Endothelial cell of umbilical vein (primary cell): ENCODE measurements around the gene C11orf21. TPM values are rescaled to one million over a fixed set of nuclear protein-coding genes. Genes with fewer than 3 reads are reported as not detected.

Experiments
- BruUV-seq: library from RNA; stranded (reverse); fragments of 400-500 nt; replicated peaks from 2 replicates; lab custom pipeline; 2021; lab: Mats Ljungman, UMichigan
- CTCF ChIA-PET: fragments of 300-600, 350-600 bp; sonication (Branson Sonifier 250); formaldehyde crosslinking; loops from one replicate; lab custom pipeline; 2021; ENCODE audit warnings: antibody characterized with exemption, inconsistent platforms; lab: Charles Lee
- POLR2A ChIA-PET: fragments of 300-600, 350-600 bp; sonication (Branson Sonifier 250); formaldehyde crosslinking; loops from one replicate; lab custom pipeline; 2021; ENCODE audit warnings: antibody characterized with exemption, inconsistent platforms; lab: Charles Lee
- DNase-seq: peaks from one replicate; pipeline ENCODE4 v3.0.0-alpha.2; 2011; ENCODE audit warnings: low read depth, low spot score
- FAIRE-seq: peaks from 2 replicates; lab custom pipeline; 2011; peaks lifted over from hg19 to GRCh38; lab: Jason Lieb, UNC
- H2AFZ ChIP-seq: 2 replicates; pipeline ENCODE4 v1.6.0; 2012; ENCODE audit warnings: low read depth, low read length, control low read depth, inconsistent platforms
- H3K27ac ChIP-seq: 2 replicates; pipeline ENCODE4 v1.5.1; 2011; ENCODE audit warnings: low read depth, mild to moderate bottlenecking, control low read depth, low read length, moderate library complexity; ENCODE audit not compliant: insufficient read depth
- H3K27me3 ChIP-seq, 2 experiments: 2 replicates each; pipeline versions ENCODE4 v1.6.0 to v1.6.1; 2011; ENCODE audit warnings: low read length in 2 of 2, mixed read lengths in 1 of 2; ENCODE audit not compliant: control insufficient read depth in 2 of 2, insufficient read depth in 2 of 2
- H3K36me3 ChIP-seq, 2 experiments: 2 replicates in 1 of 2; 3 replicates in 1 of 2; pipeline ENCODE4 v1.5.1; 2011; ENCODE audit warnings: low read length in 2 of 2, mild to moderate bottlenecking in 1 of 2, moderate library complexity in 1 of 2; ENCODE audit not compliant: control insufficient read depth in 2 of 2, insufficient read depth in 2 of 2; ENCODE audit errors: extremely low read depth in 1 of 2
- H3K4me1 ChIP-seq: 3 replicates; pipeline ENCODE4 v1.5.1; 2011; ENCODE audit warnings: mild to moderate bottlenecking, low read length; ENCODE audit not compliant: control insufficient read depth, insufficient read depth; ENCODE audit errors: extremely low read depth
- H3K4me2 ChIP-seq: 2 replicates; pipeline ENCODE4 v1.6.1; 2011; ENCODE audit warnings: low read length, control low read depth, mixed read lengths; ENCODE audit not compliant: insufficient read depth
- H3K4me3 ChIP-seq, 3 experiments: fragments of 200-600 bp in 1 of 3; sonication (generic), shearing (Covaris generic) in 1 of 3; replicated peaks in 1 of 3; 2 replicates each; pipeline ENCODE4 v1.5.1; 2011 to 2016; ENCODE audit warnings: control low read depth in 3 of 3, low read length in 3 of 3, mild to moderate bottlenecking in 2 of 3, inconsistent platforms in 1 of 3, low read depth in 1 of 3, moderate library complexity in 1 of 3; ENCODE audit not compliant: insufficient read depth in 1 of 3
- H3K79me2 ChIP-seq: 2 replicates; pipeline ENCODE4 v1.6.0; 2012; ENCODE audit warnings: low read length, inconsistent platforms; ENCODE audit not compliant: control insufficient read depth, insufficient read depth
- H3K9ac ChIP-seq: replicated peaks from 2 replicates; pipeline ENCODE3; 2011; ENCODE audit warnings: low read length, control low read depth; ENCODE audit not compliant: insufficient read depth; ENCODE audit errors: extremely low read depth
- H3K9me1 ChIP-seq: replicated peaks from 3 replicates; pipeline ENCODE4 v1.6.0; 2011; ENCODE audit warnings: mild to moderate bottlenecking, low read length; ENCODE audit not compliant: control insufficient read depth, insufficient read depth; ENCODE audit errors: extremely low read depth
- H3K9me3 ChIP-seq: replicated peaks from 2 replicates; pipeline ENCODE4 v1.5.1; 2012; ENCODE audit warnings: low read length, inconsistent platforms; ENCODE audit not compliant: control insufficient read depth, insufficient read depth
- H4K20me1 ChIP-seq: replicated peaks from 2 replicates; pipeline ENCODE3; 2011; ENCODE audit warnings: mild to moderate bottlenecking, low read length; ENCODE audit not compliant: control insufficient read depth, insufficient read depth; ENCODE audit errors: extremely low read depth
- EZH2 ChIP-seq: IDR thresholded peaks from 2 replicates; pipeline ENCODE4 v1.6.1; 2012; ENCODE audit warnings: borderline replicate concordance, low read depth, mild to moderate bottlenecking, moderate library complexity, low read length, inconsistent platforms; ENCODE audit not compliant: severe bottlenecking
- FOS ChIP-seq: IDR thresholded peaks from 2 replicates; pipeline ENCODE4 v1.6.1; 2011; ENCODE audit warnings: mild to moderate bottlenecking, low read length, moderate library complexity, borderline replicate concordance; ENCODE audit not compliant: insufficient read depth
- GATA2 ChIP-seq: IDR thresholded peaks from 2 replicates; pipeline ENCODE4 v1.7.0; 2011; ENCODE audit warnings: low read depth, mild to moderate bottlenecking, moderate library complexity, mixed read lengths, low read length; ENCODE audit not compliant: insufficient read length, insufficient read depth
- JUN ChIP-seq: IDR thresholded peaks from 2 replicates; pipeline ENCODE4 v1.6.1; 2011; ENCODE audit warnings: borderline replicate concordance, low read depth; ENCODE audit not compliant: insufficient read length, insufficient read depth
- MYC ChIP-seq: IDR thresholded peaks from one replicate; pipeline ENCODE4 v1.6.1; 2011; ENCODE audit warnings: mild to moderate bottlenecking, low read depth, low read length
- POLR2A ChIP-seq: IDR thresholded peaks from 2 replicates; pipeline ENCODE4 v1.6.1; 2012; ENCODE audit warnings: low read depth, mild to moderate bottlenecking, control low read depth, low read length
- POLR2AphosphoS5 ChIP-seq: IDR thresholded peaks from 2 replicates; pipeline ENCODE4 v1.6.1; 2012; ENCODE audit warnings: low read depth, mild to moderate bottlenecking, control low read depth, low read length, moderate library complexity; ENCODE audit not compliant: insufficient read depth
- dilution Hi-C: fragments of 300-500 bp; cut with MboI; formaldehyde crosslinking; loops from one replicate; pipeline ENCODE4 v1.15.0; 2019; ENCODE audit warnings: low sequenced_read_pairs; ENCODE audit not compliant: extremely low pct_ligation_motif_present
- intact Hi-C: fragments of 100-400 bp; cut with micrococcal nuclease; formaldehyde crosslinking; loops from one replicate; pipeline ENCODE4 v1.10.0; 2022
- polyA plus RNA-seq, 4 experiments: library from polyadenylated mRNA; depleted of rRNA in 3 of 4; stranded (reverse) in 3 of 4; unstranded in 1 of 4; fragments of >200 nt; gene quantifications; 2 replicates each; pipeline versions ENCODE4 v1.2.1 to v1.2.3, GENCODE V29; 2011 to 2012; ENCODE audit warnings: missing spikeins in 1 of 4
- total RNA-seq: library from RNA; stranded (reverse); gene quantifications from 2 replicates; pipeline ENCODE4 v1.2.3, GENCODE V29; 2021
- TF ChIP-seq, protein P1 (sequence below), 2 donors: IDR thresholded peaks; 1 replicate in 1 of 2; 2 replicates in 1 of 2; pipeline ENCODE4 v1.5.1; 2011; ENCODE audit warnings: low read length in 2 of 2, mild to moderate bottlenecking in 2 of 2, moderate library complexity in 2 of 2, control low read depth in 1 of 2, inconsistent platforms in 1 of 2, low read depth in 1 of 2; ENCODE audit not compliant: insufficient read depth in 1 of 2; ENCODE audit errors: extremely low read depth in 1 of 2
- TF ChIP-seq, protein P2 (sequence below): IDR thresholded peaks from 2 replicates; pipeline ENCODE4 v1.6.1; 2011; ENCODE audit not compliant: insufficient read depth, insufficient read length

C11orf21 gene
- total and polyA plus RNA-seq, 2 donors (not counting 3 experiments of a cell fraction or from before 2014, with no cell fraction given) = not detected

DNA sequence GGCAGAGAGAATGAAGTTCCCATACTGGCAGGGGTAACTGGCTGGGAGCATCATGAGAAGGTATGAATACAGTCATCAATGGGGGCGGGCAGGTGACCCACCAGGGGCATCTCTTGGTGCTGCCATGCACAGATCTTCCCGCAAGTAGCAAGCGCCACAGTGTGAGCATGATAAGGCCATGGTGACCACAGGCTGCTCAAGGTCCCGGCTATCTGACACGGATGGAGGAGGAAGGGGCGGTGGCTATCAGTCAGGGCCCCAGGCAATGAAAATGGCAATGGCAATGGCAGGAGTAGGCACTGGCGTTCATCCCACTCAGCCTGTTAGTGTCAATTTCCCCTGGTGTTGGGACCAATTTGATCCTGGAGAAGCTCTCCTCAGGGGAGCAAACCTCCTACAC is 53.0 kb downstream of the C11orf21 start:
- CTCF ChIA-PET = interaction anchor here (1.0 kb wide), 1 partner anchor 56 kb away, joined by 4 read pairs; no protein-coding TSS in a partner anchor

More for the DNA sequence above, 53.0 kb downstream of the C11orf21 start:
- Histone ChIP-seq H3K4me3 (no peak overlapping the region), H4K20me1 (no peaks in the 10 kb centered on the region), H3K79me2 (no peaks in the 10 kb centered on the region), H3K9ac (no peak overlapping the region), H2AFZ (no peak overlapping the region), H3K27ac (no peak overlapping the region), H3K9me1 (no peaks in the 10 kb centered on the region), H3K4me1 (no peaks in the 10 kb centered on the region), H3K4me2 (no peak overlapping the region), H3K27me3 (peaks cover 2 to 5% of the 10 kb centered on the region in 2 experiments), H3K9me3 (no peaks in the 10 kb centered on the region), H3K36me3 (no peaks in the 10 kb centered on the region)
- TF ChIP-seq JUN (no peak), POLR2AphosphoS5 (no peak), GATA2 (no peak), MYC (no peak), POLR2A (no peak), FOS (no peak), EZH2 (no peak)
- TF ChIP-seq, protein P1, sequence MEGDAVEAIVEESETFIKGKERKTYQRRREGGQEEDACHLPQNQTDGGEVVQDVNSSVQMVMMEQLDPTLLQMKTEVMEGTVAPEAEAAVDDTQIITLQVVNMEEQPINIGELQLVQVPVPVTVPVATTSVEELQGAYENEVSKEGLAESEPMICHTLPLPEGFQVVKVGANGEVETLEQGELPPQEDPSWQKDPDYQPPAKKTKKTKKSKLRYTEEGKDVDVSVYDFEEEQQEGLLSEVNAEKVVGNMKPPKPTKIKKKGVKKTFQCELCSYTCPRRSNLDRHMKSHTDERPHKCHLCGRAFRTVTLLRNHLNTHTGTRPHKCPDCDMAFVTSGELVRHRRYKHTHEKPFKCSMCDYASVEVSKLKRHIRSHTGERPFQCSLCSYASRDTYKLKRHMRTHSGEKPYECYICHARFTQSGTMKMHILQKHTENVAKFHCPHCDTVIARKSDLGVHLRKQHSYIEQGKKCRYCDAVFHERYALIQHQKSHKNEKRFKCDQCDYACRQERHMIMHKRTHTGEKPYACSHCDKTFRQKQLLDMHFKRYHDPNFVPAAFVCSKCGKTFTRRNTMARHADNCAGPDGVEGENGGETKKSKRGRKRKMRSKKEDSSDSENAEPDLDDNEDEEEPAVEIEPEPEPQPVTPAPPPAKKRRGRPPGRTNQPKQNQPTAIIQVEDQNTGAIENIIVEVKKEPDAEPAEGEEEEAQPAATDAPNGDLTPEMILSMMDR (IDR thresholded peaks at IDR 0.05; ENCODE audit: extremely low read depth in 1 of 2, insufficient read depth in 1 of 2, low read depth in 1 of 2, low read length in 2 of 2) = no peak
- TF ChIP-seq, protein P2, sequence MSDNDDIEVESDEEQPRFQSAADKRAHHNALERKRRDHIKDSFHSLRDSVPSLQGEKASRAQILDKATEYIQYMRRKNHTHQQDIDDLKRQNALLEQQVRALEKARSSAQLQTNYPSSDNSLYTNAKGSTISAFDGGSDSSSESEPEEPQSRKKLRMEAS = no peak
- intact Hi-C loops (no loop called here), dilution Hi-C loops (no loop called here)
- FAIRE-seq = no peak
- BruUV-seq = no TSS peak
- no peak for DNase-seq
- POLR2A ChIA-PET = no interaction called here
